Fibroblast of lung (primary cell): ENCODE results near the gene N4BP3.
"Not testable (repeated sequence)": the region's sequence is repeated elsewhere in the genome, so short reads cannot be mapped to it uniquely, and the experiment has no call there.

Experiments
- CTCF ChIP-seq, 2 donors: IDR thresholded peaks in 1 of 2; conservative IDR thresholded peaks in 1 of 2; 1 replicate in 1 of 2; 2 replicates in 1 of 2; pipeline ENCODE4 v1.5.1; 2011 to 2012; ENCODE audit warnings: low read length in 2 of 2, control low read depth in 1 of 2, inconsistent platforms in 1 of 2, low read depth in 1 of 2, mild to moderate bottlenecking in 1 of 2
- EZH2 ChIP-seq: IDR thresholded peaks from 2 replicates; pipeline ENCODE4 v1.5.1; 2012; ENCODE audit warnings: low read length, control low read depth, mild to moderate bottlenecking; ENCODE audit errors: missing control alignments

GRCh38 chr5:178130234-178130575 is 16.9 kb downstream of the N4BP3 start:
- not testable (repeated sequence) for TF ChIP-seq CTCF (conservative IDR thresholded peaks at IDR 0.05 in 1 of 2, IDR thresholded peaks at IDR 0.05 in 1 of 2; ENCODE audit: low read depth in 1 of 2, low read length in 2 of 2); EZH2
